GM12892 (cell line): ENCODE data around the gene HMOX2.

Source experiments
- POLR2A ChIP-seq: IDR thresholded peaks from 2 replicates; pipeline ENCODE4 v1.6.1; 2011; ENCODE audit warnings: low read depth, low read length, control low read depth
- POLR2AphosphoS5 ChIP-seq: IDR thresholded peaks from 2 replicates; pipeline ENCODE4 v1.6.1; 2011; ENCODE audit warnings: low read depth, low read length, control low read depth
- TAF1 ChIP-seq: IDR thresholded peaks from 2 replicates; pipeline ENCODE4 v1.6.1; 2011; ENCODE audit warnings: low read depth, mild to moderate bottlenecking, control low read depth, low read length, borderline replicate concordance

DNA sequence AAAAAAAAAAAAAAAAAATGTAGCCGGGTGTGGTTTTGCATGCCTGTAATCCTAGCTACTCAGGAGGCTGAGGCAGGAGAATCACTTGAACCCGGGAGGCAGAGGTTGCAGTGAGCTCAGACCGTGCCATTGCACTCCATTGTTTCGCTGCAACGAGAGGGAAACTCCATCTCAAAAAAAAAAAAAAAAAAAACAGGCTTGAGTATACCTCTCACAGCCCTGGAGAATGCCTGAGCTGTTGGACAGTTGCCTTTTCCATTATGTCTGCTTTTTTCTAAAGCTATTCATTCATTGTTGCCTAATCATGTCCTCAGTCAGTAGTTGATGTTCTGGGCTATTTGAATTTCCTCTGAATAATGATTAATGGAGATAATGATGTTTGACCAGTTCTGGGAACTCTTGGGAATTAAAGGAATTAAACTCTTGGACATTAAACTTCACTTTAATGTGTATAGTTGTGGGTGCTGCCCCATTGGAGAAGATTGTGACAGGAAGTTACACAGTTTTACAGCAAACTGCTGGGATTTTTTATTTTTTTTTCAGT, 11.8 kb downstream of the HMOX2 start:
- no peak for TF ChIP-seq POLR2A
- no peak for TF ChIP-seq TAF1
- no peak for TF ChIP-seq POLR2AphosphoS5
